H1 (cell line): ENCODE measurements around the gene CLEC10A. TPM values are rescaled to one million over a fixed set of nuclear protein-coding genes. Genes with fewer than 3 reads are reported as not detected.
A peak's percentile ranks its signal among the peaks of the same experiment; 100 is the strongest.

Experiments
- CTCF ChIA-PET: fragments of 300-600 bp; sonication (Branson Sonifier 250); formaldehyde crosslinking; loops from one replicate; lab custom pipeline; 2021; ENCODE audit not compliant: partially characterized antibody; lab: Charles Lee
- POLR2A ChIA-PET: fragments of 300-600 bp; sonication (Branson Sonifier 250); formaldehyde crosslinking; loops from one replicate; lab custom pipeline; 2021; ENCODE audit warnings: inconsistent platforms; ENCODE audit not compliant: partially characterized antibody; lab: Charles Lee
- DNase-seq, 2 experiments: peaks; one replicate each; pipeline versions ENCODE4 v3.0.0 to v3.0.0-alpha.2; 2010 to 2022; ENCODE audit warnings: low spot score in 2 of 2, low read depth in 1 of 2, mixed read lengths in 1 of 2
- FAIRE-seq: peaks from 2 replicates; lab custom pipeline; 2011; peaks lifted over from hg19 to GRCh38; lab: Jason Lieb, UNC
- H2AFZ ChIP-seq: 2 replicates; pipeline ENCODE4 v1.8.1; 2012; ENCODE audit warnings: low read length, inconsistent platforms
- H2AK5ac ChIP-seq: 2 replicates; pipeline ENCODE4 v1.6.1; 2013; ENCODE audit warnings: low read depth, low read length
- H2BK120ac ChIP-seq: replicated peaks from 2 replicates; pipeline ENCODE3; 2013; ENCODE audit warnings: low read depth, low read length, inconsistent platforms
- H2BK12ac ChIP-seq: 2 replicates; pipeline ENCODE4 v1.6.1; 2013; ENCODE audit warnings: low read depth, low read length
- H2BK15ac ChIP-seq: 2 replicates; pipeline ENCODE4 v1.6.1; 2013; ENCODE audit warnings: low read length
- H2BK20ac ChIP-seq: 2 replicates; pipeline ENCODE4 v1.6.1; 2013; ENCODE audit warnings: low read length
- H2BK5ac ChIP-seq: 2 replicates; pipeline ENCODE4 v1.6.1; 2013; ENCODE audit warnings: low read depth, low read length
- H3K14ac ChIP-seq: 2 replicates; pipeline ENCODE4 v1.6.1; 2013; ENCODE audit warnings: inconsistent platforms; ENCODE audit not compliant: insufficient read length
- H3K18ac ChIP-seq: 2 replicates; pipeline ENCODE4 v1.6.1; 2013; ENCODE audit warnings: low read length; ENCODE audit errors: extremely low read depth
- H3K23ac ChIP-seq: 2 replicates; pipeline ENCODE4 v1.6.1; 2013; ENCODE audit warnings: inconsistent platforms; ENCODE audit not compliant: insufficient read length
- H3K23me2 ChIP-seq: 2 replicates; pipeline ENCODE4 v1.6.1; 2013; ENCODE audit warnings: low read depth, low read length
- H3K27ac ChIP-seq: 2 replicates; pipeline ENCODE4 v1.6.1; 2011; ENCODE audit warnings: low read depth, low read length, inconsistent platforms
- H3K27me3 ChIP-seq, 4 experiments: replicated peaks in 1 of 4; 1 replicate in 1 of 4; 2 replicates in 3 of 4; pipeline versions ENCODE4 v1.6.1 to v1.8.1; 2011 to 2013; ENCODE audit warnings: low read length in 3 of 4, mild to moderate bottlenecking in 3 of 4, inconsistent platforms in 2 of 4, mixed read lengths in 2 of 4, moderate library complexity in 1 of 4; ENCODE audit not compliant: control insufficient read depth in 3 of 4, insufficient read depth in 3 of 4; ENCODE audit errors: extremely low read depth in 1 of 4
- H3K36me3 ChIP-seq, 4 experiments: 2 replicates each; pipeline versions ENCODE4 v1.6.1 to v1.8.1; 2011 to 2013; ENCODE audit warnings: mild to moderate bottlenecking in 4 of 4, low read length in 3 of 4, moderate library complexity in 2 of 4, control low read depth in 1 of 4, inconsistent platforms in 1 of 4; ENCODE audit not compliant: insufficient read depth in 4 of 4, control insufficient read depth in 2 of 4
- H3K4ac ChIP-seq: replicated peaks from 2 replicates; pipeline ENCODE3; 2013; ENCODE audit warnings: low read length, low read depth, mixed read lengths, inconsistent platforms; ENCODE audit not compliant: insufficient read length
- H3K4me1 ChIP-seq, 4 experiments: replicated peaks in 1 of 4; 1 replicate in 1 of 4; 2 replicates in 3 of 4; pipeline versions ENCODE4 v1.6.1 to v1.8.1; 2011 to 2013; ENCODE audit warnings: low read length in 3 of 4, inconsistent platforms in 2 of 4, mixed read lengths in 1 of 4; ENCODE audit not compliant: insufficient read depth in 4 of 4, control insufficient read depth in 3 of 4
- H3K4me2 ChIP-seq, 2 experiments: 2 replicates each; pipeline versions ENCODE4 v1.6.1 to v1.8.1; 2011 to 2013; ENCODE audit warnings: low read depth in 2 of 2, low read length in 2 of 2, control low read depth in 1 of 2, inconsistent platforms in 1 of 2, mild to moderate bottlenecking in 1 of 2; ENCODE audit not compliant: insufficient read depth in 1 of 2
- H3K4me3 ChIP-seq, 4 experiments: fragments of 200-600, 300-600 bp in 1 of 4; sonication (generic), shearing (Covaris generic), sonication (Bioruptor Twin) in 1 of 4; 2 replicates each; pipeline versions ENCODE4 v1.5.1 to v1.8.1; 2011 to 2016; ENCODE audit warnings: low read length in 4 of 4, low read depth in 3 of 4, control low read depth in 2 of 4, inconsistent platforms in 2 of 4, mild to moderate bottlenecking in 2 of 4, mixed read lengths in 1 of 4, moderate library complexity in 1 of 4; ENCODE audit not compliant: insufficient read depth in 2 of 4; ENCODE audit errors: extremely low read depth in 1 of 4
- H3K56ac ChIP-seq: replicated peaks from 2 replicates; pipeline ENCODE3; 2013; ENCODE audit warnings: low read depth, mild to moderate bottlenecking, mixed read lengths, low read length, inconsistent platforms; ENCODE audit not compliant: insufficient read length
- H3K79me1 ChIP-seq: 2 replicates; pipeline ENCODE4 v1.6.1; 2013; ENCODE audit warnings: low read depth, low read length, control low read depth
- H3K79me2 ChIP-seq, 2 experiments: 2 replicates each; pipeline versions ENCODE4 v1.6.1 to v1.8.1; 2012 to 2013; ENCODE audit warnings: low read length in 2 of 2, mild to moderate bottlenecking in 2 of 2, inconsistent platforms in 1 of 2; ENCODE audit not compliant: insufficient read depth in 2 of 2, control insufficient read depth in 1 of 2
- H3K9ac ChIP-seq, 4 experiments: replicated peaks in 1 of 4; 1 replicate in 1 of 4; 2 replicates in 3 of 4; pipeline versions ENCODE4 v1.6.1 to v1.8.1; 2011 to 2013; ENCODE audit warnings: low read depth in 3 of 4, low read length in 3 of 4, control low read depth in 2 of 4, mild to moderate bottlenecking in 2 of 4, moderate library complexity in 2 of 4, inconsistent platforms in 1 of 4; ENCODE audit errors: extremely low read depth in 1 of 4
- H3K9me3 ChIP-seq, 2 experiments: 2 replicates each; pipeline versions ENCODE4 v1.6.1 to v1.8.1; 2012 to 2013; ENCODE audit warnings: mild to moderate bottlenecking in 2 of 2, moderate library complexity in 2 of 2, control low read depth in 1 of 2, inconsistent platforms in 1 of 2, low read depth in 1 of 2, low read length in 1 of 2, mixed read lengths in 1 of 2; ENCODE audit not compliant: insufficient read depth in 2 of 2
- H4K20me1 ChIP-seq, 2 experiments: replicated peaks in 1 of 2; 2 replicates each; pipeline versions ENCODE3 to v1.8.1; 2011 to 2013; ENCODE audit warnings: inconsistent platforms in 2 of 2, low read length in 2 of 2, mild to moderate bottlenecking in 1 of 2; ENCODE audit not compliant: insufficient read depth in 2 of 2, control insufficient read depth in 1 of 2
- H4K5ac ChIP-seq: 2 replicates; pipeline ENCODE4 v1.6.1; 2013; ENCODE audit warnings: low read length, low read depth, mixed read lengths, inconsistent platforms; ENCODE audit not compliant: insufficient read length
- H4K8ac ChIP-seq: 2 replicates; pipeline ENCODE4 v1.8.0; 2013; ENCODE audit warnings: mild to moderate bottlenecking, moderate library complexity, low read length, inconsistent platforms; ENCODE audit not compliant: insufficient read depth; ENCODE audit errors: extremely low read depth
- H4K91ac ChIP-seq: replicated peaks from 2 replicates; pipeline ENCODE3; 2013; ENCODE audit warnings: low read length, mixed read lengths, inconsistent platforms; ENCODE audit not compliant: insufficient read length
- MAX ChIP-seq: IDR thresholded peaks from 2 replicates; pipeline ENCODE4 v1.6.1; 2012; ENCODE audit warnings: inconsistent platforms
- WGBS, 2 experiments: shearing (Covaris generic) in 1 of 2; methylation state at CpG; one replicate each; pipeline versions ENCODE4 v1.1.6 to v1.1.7; 2013 to 2015; ENCODE audit warnings: low lambda C conversion rate in 2 of 2, mixed read lengths in 2 of 2, inconsistent platforms in 1 of 2, low coverage in 1 of 2, missing lambda C conversion rate in 1 of 2; ENCODE audit not compliant: insufficient replicate concordance in 2 of 2, insufficient coverage in 1 of 2, insufficient read length in 1 of 2; ENCODE audit errors: extremely low coverage in 1 of 2, missing lambda C conversion rate in 1 of 2; 5-methylcytosine and 5-hydroxymethylcytosine counted together
- polyA plus RNA-seq, 7 experiments: library from polyadenylated mRNA; depleted of rRNA in 3 of 7; stranded (reverse) in 5 of 7; unstranded in 2 of 7; fragments of >200 nt in 5 of 7; fragments of 200-250 nt in 2 of 7; gene quantifications; 1 replicate in 5 of 7; 2 replicates in 1 of 7; 4 replicates in 1 of 7; pipeline versions ENCODE4 v1.2.1 to v1.2.3, GENCODE V29; 2011 to 2013; ENCODE audit warnings: missing spikeins in 2 of 7, mixed read lengths in 2 of 7
- total RNA-seq: library from RNA; stranded (reverse); fragmentation: NEBNext Ultra II Directional; extraction: Animal tissue kit (Norgen Biotek cat#: 25700); gene quantifications from 2 replicates; pipeline ENCODE4 v1.2.1, GENCODE V29; 2021

CLEC10A gene
- total and polyA plus RNA-seq, 2 of the 8 experiments (the other 6 are each of a cell fraction or from before 2014, with no cell fraction given), result not detected

- DNase-seq (no peak), FAIRE-seq (no peak)
- POLR2A ChIA-PET, result no interaction called here
- Histone ChIP-seq H3K27ac (no peak overlapping the region), H3K23me2 (peaks cover 24% of the 10 kb centered on the region; the same call in 1 of the 2 replicates), H3K23ac (no peak overlapping the region), H3K4me1 (peaks cover 0 to 15% (median 9%) of the 10 kb centered on the region in 4 experiments; a peak in 5 of 7 replicates), H3K4me2 (peak overlapping the region in 1 of 2 experiments; percentile 97; a peak in 1 of 4 replicates), H2BK120ac (no peak overlapping the region), H4K5ac (no peak overlapping the region), H3K4ac (no peak overlapping the region), H3K36me3 (no peaks in the 10 kb centered on the region), H3K79me1 (no peaks in the 10 kb centered on the region), H2BK5ac (no peak overlapping the region), H2BK20ac (no peak overlapping the region), H3K56ac (no peak overlapping the region), H3K18ac (no peak overlapping the region), H3K9me3 (no peaks in the 10 kb centered on the region), H3K79me2 (no peaks in the 10 kb centered on the region), H4K8ac (no peak overlapping the region), H3K9ac (no peak overlapping the region), H3K4me3 (no peak overlapping the region), H3K14ac (no peak overlapping the region), H4K91ac (no peak overlapping the region), H3K27me3 (peaks cover 3 to 27% (median 24%) of the 10 kb centered on the region in 4 experiments), H2AK5ac (no peak overlapping the region), H2BK12ac (no peak overlapping the region), H2AFZ (no peak overlapping the region), H2BK15ac (no peak overlapping the region), H4K20me1 (peaks cover 0 to 5% of the 10 kb centered on the region in 2 experiments)
- no peak for TF ChIP-seq MAX
- CTCF ChIA-PET, result interaction anchor here (0.6 to 17.5 kb wide), 11 partner anchors 10 to 137 kb away, joined by 3 to 434 read pairs (median 5); partner anchors contain the start of gene ASGR1
- 87% methylated on average over 6 of the region's 6 CpGs; no CpG with 5 or more reads in 1 of the 2 experiments for WGBS, 2 experiments
These were observed 32.5 kb downstream of the CLEC10A start for GRCh38 chr17:7047566-7047965.
